Stimulated activated CD4-positive, alpha-beta T cell treated with anti-CD3 and anti-CD28 coated beads, Interleukin-4, amount 100 ng/mL, for 24 hours (primary cell): ENCODE data around the gene TNFRSF12A.
A peak's percentile ranks its signal among the peaks of the same experiment; 100 is the strongest.
"Not testable (repeated sequence)": the region's sequence is repeated elsewhere in the genome, so short reads cannot be mapped to it uniquely, and the experiment has no call there.

Experiments used
- DNase-seq: peaks from one replicate; pipeline ENCODE4 v3.0.0-alpha.2; 2020

TNFRSF12A gene

GRCh38 chr16:3051494-3051893 lies 31.3 kb downstream of the TNFRSF12A start:
- DNase-seq: no peak

GRCh38 chr16:3052571-3053329 lies 32.6 kb downstream of the TNFRSF12A start:
- DNase-seq: not testable (repeated sequence)

- not testable (repeated sequence) for DNase-seq
Observed at GRCh38 chr16:3053330-3053710, 33.2 kb downstream of the TNFRSF12A start.

- DNase-seq: no peak
Observed at GRCh38 chr16:3054965-3055733, 35.0 kb downstream of the TNFRSF12A start.

GRCh38 chr16:3055734-3056115 lies 35.6 kb downstream of the TNFRSF12A start:
- DNase-seq: not testable (repeated sequence)

GRCh38 chr16:3056336-3057180 lies 36.4 kb downstream of the TNFRSF12A start:
- no peak for DNase-seq

- no peak for DNase-seq
Observed at GRCh38 chr16:3057181-3058138, 37.3 kb downstream of the TNFRSF12A start.

- peak; percentile 52 for DNase-seq
Observed at GRCh38 chr16:3058139-3059030, 38.2 kb downstream of the TNFRSF12A start.

- peak; percentile 86 for DNase-seq
Observed at GRCh38 chr16:3059041-3059722, 39.0 kb downstream of the TNFRSF12A start.

GRCh38 chr16:3059723-3060242 lies 39.6 kb downstream of the TNFRSF12A start:
- DNase-seq: no peak

GRCh38 chr16:3060339-3061127 lies 40.4 kb downstream of the TNFRSF12A start:
- DNase-seq: no peak

- no peak for DNase-seq
Observed at GRCh38 chr16:3062553-3062952, 42.4 kb downstream of the TNFRSF12A start.

GRCh38 chr16:3063625-3064386 lies 43.6 kb downstream of the TNFRSF12A start:
- DNase-seq: no peak

- peak; percentile 77 for DNase-seq
Observed at GRCh38 chr16:3065069-3065741, 45.0 kb downstream of the TNFRSF12A start, which contains the start of gene IL32. Gene IL32, plus strand, starts transcription at chr16:3065640. Its CDS starts 172 bp downstream, at chr16:3065812.

- peak; percentile 44 for DNase-seq
Observed at GRCh38 chr16:3065742-3066439, 45.7 kb downstream of the TNFRSF12A start.

GRCh38 chr16:3066440-3066748 lies 46.2 kb downstream of the TNFRSF12A start:
- no peak for DNase-seq

GRCh38 chr16:3068487-3068886 lies 48.3 kb downstream of the TNFRSF12A start:
- no peak for DNase-seq
